HG03025 (cell line): Measurements from ENCODE around the gene NUDT3.
"Not testable (repeated sequence)": the region's sequence is repeated elsewhere in the genome, so short reads cannot be mapped to it uniquely, and the experiment has no call there.

Experiments
- ATAC-seq: cut with Tn5 transposase; IDR thresholded peaks from one replicate; pipeline ENCODE4 v1.9.1; 2021; ENCODE audit warnings: mild to moderate bottlenecking, moderate library complexity; ENCODE audit not compliant: unreplicated experiment, low FRiP score

NUDT3 gene

DNA sequence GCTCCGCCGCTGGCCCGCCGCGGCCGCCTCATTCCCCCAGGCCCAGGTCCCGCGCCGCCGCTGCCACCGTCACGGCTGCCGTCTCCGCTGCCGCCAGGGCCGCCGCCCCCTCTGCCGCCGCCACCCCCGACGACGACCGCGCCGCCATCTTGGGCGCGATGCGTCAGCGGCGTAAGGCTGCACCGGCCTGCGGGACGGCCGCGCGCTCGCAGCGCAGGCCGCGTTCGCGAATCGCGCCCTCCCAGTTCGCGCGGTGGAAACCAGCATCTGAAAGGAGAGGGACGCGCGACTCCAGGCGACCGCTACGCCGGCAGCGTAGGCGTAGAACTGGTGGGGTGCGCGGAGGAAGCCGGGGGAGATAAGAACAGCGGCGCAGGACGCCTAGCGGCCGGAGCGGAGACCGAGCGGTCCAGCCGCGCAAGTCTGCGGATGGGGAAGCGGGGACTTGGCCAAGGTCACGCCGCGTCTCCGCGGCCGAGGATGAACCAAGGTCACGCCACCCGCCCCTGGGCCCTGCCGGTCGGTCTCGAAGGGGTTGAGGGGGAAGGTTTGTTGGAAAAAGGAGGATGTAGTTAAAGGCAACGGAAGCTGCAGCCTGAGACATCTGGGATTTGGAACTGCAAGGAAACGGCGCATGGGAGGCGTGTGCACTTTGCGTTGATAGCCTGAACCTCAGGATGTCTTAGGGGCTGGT, at the start of gene NUDT3:
NUDT3 (minus strand) TSS at position 173 of the 694 bp plus-strand sequence. CDS start 307 bp downstream, outside the sequence.
- ATAC-seq = peak; percentile 76

DNA sequence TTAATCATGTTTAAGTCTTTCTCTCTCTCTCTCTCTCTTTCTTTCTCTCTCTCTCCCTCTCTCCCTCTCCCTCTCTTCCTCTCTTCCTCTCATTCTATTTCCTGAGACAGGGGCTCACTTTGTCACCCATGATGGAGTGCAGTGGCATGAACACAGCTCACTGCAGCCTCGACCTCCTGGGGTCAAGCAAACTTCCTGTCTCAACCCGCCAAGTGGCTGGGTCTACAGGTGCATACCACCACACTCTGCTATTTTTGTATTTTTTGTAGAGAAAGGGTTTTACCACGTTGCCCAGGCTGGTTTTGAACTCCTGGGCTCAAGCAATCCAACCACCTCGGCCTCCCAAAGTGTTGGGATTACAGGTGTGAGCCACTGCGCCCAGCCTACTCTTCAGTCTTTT, 49.1 kb upstream of the NUDT3 start:
- ATAC-seq = no peak

DNA sequence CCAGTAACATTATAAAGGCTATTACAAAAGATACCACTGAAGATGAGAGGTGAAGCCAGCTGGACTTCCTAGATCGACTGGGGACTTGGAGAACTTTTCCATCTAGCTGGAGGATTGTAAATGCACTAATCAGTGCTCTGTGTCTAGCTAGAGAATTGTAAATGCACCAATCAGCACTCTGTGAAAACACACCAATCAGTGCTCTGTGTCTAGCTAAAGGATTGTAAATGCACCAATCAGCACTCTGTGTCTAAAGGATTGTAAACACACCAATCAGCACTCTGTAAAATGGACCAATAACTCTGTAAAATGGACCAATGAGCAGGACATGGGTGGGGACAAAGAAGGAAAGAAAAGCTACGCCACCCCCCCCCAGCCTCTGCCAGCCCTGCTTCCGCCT, 47.0 kb upstream of the NUDT3 start:
- no peak for ATAC-seq

DNA sequence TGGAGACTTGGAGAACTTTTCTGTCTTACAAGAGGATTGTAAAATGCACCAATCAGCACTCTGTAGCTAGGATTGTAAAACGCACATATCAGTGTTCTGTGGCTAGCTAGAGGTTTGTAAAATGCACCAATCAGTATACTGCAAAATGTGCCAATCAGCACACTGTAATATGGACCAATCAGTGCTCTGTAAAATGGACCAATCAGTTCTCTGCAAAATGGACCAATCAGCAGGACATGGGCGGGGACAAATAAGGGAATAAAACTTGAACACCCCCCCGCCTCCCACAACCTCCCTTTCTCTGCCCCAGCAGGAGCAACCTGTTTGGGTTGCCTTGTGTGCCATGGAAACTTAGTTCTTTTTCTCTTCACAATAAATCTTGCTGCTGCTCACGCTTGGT, 46.2 kb upstream of the NUDT3 start:
- ATAC-seq = no peak

DNA sequence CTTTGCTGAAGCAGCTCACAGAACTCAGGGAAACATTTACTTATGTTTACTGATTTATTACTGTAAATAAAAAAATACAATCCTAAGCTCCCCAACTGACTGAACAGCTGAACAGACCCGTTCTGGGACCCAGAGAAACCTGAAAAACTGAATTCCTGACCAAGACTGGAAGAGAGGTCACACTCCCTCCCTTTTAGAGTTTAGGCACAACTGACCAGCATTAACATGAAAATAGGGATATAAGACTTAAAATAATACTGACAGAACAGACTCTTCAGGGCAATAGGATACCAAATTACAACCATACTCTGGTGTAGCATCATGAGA, 45.1 kb upstream of the NUDT3 start:
- no peak for ATAC-seq

DNA sequence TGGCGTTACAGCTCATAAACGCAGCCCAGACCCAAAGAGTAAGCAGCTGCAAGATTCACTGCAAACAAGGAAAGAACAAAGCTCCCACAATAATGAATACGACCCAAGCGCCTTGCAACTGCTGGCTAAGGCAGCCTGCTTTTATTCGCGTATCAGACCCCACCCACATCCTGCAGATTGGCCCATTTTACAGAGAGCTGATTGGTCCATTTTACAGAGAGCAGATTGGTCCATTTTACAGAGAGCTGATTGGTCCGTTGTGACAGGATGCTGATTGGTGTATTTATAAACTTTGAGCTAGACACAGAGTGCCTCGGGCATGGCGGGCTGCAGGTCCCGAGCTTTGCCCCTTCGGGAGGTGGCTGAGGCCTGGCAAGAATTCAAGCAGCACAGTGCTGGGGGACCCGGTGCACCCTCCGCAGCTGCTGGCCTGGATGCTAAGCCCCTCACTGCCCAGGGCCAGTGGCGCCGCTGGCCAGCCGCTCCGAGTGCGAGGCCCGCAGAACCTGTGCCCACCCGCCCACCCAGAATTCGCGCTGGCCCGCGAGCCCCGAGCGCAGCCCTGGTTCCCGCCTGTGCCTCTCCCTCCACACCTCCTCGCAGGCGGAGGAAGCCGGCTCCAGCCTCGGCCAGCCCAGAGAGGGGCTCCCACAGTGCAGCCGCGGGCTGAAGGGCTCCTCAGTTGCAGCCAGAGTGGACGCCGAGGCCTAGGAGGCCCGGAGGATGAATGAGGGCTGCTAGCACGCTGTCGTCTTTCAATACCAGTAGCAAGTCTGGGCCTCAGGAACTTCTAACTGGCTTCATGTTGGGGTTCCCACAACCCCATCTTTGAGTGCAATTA, 44.6 kb upstream of the NUDT3 start:
- ATAC-seq = no peak

DNA sequence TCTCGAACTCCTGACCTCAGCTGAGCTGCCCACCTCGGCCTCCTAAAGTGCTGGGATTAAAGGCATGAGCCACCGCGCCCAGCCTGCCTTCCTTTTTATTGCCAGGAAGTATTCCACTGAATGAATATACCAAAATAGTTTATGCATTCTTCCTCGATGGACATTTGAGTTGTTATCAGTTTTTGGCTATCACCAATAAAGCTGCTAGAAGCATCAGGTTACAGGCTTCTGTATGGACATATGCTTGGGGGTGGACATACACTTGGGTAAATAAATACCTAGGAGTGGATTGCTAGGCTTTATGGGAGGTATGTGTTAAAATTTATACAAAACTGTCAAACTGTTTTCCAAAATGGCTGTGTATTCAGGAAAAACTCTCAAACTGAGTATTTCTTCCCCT, 43.4 kb upstream of the NUDT3 start:
- ATAC-seq = no peak

DNA sequence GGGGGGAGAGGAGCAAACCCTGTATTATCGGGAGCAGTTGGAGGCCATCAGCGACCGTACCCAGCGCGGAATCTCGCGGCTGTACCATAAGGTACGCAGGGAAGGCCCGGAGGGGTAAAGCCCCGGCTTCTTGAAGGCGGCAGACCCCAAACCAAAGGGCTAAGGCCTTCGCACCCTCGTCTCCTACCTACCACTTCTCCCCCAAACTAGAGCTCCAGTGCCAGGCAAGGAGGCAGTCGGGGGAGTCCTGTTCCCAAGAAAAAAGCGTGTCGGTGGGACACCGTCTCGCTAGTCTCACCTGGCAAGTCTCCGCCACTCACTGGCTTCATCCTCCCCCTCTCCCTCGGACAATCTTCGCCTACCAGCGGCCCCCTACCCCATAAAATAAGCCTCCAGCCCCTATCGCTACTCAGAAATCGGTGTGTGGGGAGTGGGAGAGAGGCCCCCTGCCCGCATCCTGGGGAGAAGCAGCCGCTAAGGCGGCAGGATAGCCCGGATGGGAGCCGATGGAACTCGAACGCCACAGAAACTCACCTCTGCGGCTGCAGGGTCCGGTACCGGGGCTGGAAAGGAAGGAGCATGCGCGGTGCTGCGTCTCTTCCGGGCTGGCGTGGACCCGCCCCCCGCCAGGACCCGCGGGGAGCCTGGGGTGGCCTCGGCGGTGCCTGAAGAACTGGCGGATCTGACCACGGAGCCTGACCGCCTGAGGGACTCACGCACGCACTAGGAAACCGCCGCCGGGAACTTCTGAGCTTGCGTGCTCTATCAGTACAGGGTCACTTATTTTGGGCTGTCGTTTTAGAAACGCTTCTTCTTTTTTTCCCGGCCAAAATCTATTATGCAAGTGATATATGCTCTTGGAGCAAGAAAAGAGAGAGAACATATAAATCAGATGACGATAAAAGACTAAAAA, 33.3 kb upstream of the NUDT3 start, which contains the start of gene RPS10:
RPS10 (minus strand) TSS at position 572 of the 913 bp plus-strand sequence. CDS start 848 bp downstream, outside the sequence.
- peak; percentile 77 for ATAC-seq

DNA sequence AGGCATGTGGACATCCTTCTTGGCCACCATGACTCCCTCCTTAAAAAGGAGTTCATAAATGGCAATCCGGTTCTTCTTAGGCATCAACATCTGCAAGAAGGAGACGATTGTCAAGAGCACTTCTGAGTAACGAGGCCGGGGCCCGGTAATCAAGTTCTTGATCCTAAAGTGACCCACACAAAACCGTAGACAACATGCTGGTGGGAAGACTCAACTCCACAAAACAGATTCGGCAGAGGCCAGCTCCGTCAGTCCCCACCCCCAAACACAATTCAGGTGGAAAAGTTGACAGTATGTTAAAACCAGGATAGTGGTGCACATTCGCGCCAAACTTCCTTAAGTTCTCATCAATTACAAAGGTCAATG, 32.6 kb upstream of the NUDT3 start:
- ATAC-seq = no peak

DNA sequence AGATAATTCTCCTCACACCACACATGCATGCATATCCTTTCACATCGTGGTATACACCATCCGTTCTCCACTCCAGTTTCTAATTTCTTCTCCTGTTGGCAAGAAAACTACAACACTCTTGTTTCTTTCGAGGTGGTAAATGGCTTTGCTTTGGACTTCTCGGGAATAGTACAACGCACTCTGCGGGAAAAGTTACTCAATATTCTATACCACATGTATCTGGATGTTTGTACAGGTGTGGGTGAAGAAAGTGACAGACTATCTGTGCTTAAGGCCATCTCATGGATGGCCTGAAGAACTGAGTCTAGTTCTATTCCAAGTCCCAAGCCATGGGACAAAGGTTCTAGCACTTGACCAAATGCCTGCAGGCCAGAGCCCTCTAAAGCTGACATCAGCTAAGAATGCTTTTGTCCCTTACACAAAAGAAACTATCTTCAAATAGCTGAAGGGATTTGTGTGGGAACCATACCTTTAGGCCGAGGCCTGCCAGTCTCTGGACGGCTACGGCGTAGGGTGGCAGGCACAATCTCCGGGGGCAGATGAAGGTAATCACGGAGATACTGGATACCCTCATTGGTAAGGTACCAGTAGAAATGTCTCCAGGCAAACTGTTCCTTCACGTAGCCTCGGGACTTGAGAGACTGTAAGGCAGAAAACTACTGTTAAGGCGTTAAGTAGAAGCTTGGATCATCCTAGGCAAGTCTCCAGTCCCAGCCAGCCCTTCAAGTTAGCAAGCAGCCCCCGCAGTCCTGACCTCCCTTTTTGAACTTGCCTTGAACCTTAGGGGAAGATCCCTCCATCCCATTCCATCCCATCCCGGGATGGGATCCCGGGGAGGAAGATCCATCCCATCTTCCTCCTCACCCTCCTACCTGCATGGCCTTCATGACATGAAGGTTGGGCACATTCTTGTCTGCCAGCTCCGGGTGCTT, 32.0 kb upstream of the NUDT3 start:
- ATAC-seq = no peak

DNA sequence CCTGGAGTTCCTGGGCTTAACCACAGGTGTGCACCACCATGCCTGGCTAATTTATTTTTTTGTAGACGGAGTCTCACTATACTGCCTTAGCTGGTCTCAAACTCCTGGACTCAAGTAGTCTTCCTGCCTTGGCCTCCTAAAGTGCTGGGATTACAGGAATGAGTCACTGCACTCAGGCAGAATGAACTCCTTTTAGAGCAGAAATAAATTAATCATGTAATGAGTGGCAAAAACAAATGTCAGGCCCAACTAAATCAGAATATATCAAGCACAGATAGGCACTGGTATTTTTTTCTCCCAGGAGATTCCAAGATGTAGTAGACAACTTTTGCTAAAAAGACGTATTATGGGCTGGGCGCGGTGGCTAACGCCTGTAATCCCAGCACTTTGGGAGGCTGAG, 30.8 kb upstream of the NUDT3 start:
- no peak for ATAC-seq

DNA sequence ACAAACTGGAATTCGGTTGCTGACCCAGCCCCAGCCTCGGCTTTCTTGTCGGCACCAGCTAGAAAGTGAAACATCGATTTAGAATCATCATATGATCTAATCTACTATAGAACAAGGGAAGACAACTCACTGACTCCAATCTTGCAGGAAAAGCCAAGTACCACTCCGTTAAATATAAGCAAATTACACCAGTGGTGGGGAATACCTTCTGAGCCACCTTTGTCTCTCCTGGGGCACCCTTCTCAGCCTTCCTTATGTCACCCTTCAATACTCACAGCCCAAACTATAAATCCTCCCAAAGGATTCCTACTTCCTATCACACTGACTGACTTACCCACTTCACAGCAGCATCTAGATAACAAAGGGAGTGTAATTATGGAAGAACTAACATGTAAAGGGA, 25.9 kb upstream of the NUDT3 start:
- ATAC-seq = no peak

DNA sequence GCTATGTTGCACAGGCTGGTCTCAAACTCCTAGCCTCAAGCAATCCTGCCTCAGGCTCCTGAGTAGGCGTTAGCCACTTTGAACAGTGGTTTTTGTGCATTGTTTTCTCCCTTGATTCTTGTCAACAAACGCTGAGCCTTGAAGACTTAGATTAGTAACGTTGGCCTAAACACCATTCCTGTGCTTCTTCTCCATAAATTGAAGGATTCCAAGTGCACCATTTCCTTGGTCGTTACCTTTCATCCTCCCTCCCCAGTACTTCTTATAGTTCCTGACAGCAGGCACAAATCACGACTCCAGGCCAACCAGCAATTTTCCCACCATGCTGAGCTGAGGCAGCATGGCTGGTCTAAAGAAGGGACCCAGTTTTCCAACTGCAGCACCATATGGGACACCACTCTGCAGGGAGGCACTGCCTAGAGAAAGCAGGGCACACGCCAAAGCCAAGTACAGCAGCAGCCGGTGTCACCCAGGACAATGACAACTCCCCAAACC, 24.5 kb upstream of the NUDT3 start:
- no peak for ATAC-seq

DNA sequence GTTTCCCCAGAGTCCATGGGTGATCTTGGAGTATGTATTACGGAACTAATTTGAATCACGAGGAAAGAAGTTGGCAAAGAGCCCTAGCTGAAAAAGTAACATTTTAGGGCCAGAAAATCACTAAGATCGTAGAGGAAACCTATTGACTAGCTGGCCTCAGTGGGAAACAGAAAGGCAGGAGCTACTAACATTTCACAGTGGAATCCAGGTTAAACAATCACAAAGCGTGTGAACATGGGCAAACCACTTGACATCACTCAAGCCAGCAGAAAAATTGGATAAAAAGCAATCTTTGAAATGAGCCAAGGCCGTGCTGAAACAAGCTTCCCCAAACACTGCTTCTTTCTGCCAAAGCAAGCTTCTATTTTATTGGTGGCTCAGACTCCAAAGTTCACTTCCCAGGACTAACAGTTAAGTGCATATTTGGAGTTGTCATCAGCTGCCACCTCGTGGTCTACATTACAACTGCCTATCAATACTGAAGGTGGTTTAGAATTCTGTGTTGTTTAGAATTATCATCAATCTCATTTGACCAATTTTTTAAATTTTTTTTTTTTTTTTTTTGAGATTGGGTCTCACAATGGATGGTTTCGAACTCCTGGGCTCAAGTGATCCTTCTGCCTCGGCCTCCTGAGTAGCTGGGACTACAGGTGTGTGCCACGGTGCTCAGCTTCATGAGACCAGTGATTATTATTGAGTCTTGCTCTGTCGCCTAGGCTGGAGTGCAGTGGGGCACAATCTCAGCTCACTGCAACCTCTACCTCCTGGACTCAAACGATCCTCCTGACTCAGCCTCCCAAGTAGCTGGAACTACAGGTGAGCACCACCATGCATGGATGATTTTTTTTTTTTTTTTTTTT, 22.8 kb upstream of the NUDT3 start:
- ATAC-seq = no peak

DNA sequence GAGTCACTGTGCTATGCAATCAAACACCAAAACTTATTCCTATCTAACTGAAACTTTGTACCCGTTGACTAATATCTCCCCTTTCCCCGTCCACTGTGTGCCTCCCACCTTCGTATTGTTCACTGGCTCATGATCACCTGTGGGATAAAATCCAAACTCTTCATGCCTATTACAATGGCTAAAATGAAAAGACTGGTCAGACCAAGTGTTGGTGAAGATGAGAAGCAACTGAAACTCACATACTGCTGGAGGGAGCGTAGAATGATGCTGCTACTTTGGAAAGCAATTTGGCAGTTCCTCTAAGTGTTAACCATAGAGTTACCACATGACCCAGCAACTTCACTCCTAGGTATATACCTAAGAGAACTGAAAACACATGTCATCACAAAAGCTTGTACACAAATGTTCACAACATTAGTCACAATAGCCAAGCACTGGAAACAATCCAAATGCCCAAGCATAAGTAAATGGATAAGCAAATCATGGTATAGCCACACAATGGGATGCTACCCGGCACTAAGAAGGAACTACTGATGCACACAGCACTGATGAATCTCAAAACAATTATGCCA, 20.3 kb upstream of the NUDT3 start:
- ATAC-seq = no peak

DNA sequence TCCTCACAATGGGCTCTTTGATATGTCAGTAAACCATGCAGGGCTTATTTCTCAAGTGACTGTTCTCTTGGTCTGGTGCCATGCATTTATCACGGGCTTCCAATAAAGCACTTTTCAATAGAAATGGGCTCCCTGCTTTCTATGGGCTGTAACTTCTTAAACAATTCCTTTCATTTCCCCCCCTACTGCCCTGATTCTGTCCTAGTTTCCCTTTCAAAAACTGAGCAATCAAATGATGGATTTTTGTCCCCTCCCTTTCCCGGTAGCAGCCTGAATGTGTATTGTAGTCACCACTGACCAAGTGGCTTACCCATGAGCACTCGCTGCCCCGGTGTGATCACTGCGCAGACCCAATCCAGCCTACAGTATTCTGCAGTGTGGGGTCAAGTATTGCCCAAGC, 19.5 kb upstream of the NUDT3 start:
- no peak for ATAC-seq

DNA sequence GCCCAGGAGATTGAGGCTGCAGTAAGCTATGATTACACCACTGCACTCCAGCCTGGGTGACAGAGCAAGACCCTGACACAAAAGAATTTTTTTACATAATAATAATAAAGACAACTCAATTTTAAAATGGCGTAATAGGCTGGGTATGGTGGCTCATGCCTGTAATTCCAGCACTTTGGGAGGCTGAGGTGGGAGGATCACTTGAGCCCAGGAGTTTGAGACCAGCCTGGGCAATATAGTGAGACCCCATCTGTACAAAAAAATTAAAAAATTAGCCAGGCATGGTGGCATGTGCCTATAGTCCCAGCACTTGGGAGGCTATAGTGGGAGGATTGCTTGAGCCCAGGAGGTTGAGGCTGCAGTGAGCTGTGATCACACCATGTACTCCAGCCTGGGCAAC, 15.4 kb upstream of the NUDT3 start:
- ATAC-seq = not testable (repeated sequence)

DNA sequence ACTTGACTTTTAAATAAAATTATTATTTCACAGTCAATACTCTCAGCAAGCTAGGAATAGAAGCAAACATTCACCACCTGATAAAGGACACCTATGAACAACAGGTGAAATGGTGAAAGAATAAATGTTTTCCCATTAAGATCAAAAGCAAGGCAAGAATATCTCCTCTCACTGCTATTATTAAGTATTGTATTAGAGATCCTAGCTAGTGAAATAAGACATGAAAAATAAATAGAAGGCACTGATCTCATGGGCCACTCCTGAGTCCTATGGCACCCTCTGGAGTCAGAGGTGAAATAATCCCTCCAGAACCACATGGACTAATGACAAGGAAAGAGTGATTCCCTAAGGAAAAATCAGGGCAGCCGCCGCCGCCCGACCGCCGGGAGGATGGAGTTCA, 4.0 kb upstream of the NUDT3 start:
- ATAC-seq = no peak

DNA sequence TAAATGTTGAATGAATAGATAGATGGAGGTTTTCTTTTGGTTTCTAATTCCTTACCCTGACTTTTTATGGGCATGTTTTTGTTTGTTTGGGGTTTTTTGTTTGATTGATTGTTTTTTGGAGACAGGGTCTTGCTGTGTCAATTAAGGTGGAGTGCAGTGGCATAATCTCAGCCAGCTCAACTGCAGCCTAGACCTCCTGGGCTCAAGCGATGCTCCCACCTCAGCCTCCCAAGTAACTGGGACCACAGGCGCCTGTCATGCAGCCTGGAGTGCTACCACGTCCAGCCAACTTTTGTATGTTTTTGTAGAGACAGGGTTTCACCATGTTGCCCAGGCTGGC, 1.5 kb upstream of the NUDT3 start:
- ATAC-seq = no peak
